OCI-M2 (cell line): ENCODE measurements around the gene CT47C1.
"Not testable (repeated sequence)": the region's sequence is repeated elsewhere in the genome, so short reads cannot be mapped to it uniquely, and the experiment has no call there.

Experiments used
- DNase-seq: peaks from one replicate; lab custom pipeline; 2025; ENCODE audit not compliant: unreplicated experiment; lab: John Stamatoyannopoulos, UW

The CT47C1 gene

DNA sequence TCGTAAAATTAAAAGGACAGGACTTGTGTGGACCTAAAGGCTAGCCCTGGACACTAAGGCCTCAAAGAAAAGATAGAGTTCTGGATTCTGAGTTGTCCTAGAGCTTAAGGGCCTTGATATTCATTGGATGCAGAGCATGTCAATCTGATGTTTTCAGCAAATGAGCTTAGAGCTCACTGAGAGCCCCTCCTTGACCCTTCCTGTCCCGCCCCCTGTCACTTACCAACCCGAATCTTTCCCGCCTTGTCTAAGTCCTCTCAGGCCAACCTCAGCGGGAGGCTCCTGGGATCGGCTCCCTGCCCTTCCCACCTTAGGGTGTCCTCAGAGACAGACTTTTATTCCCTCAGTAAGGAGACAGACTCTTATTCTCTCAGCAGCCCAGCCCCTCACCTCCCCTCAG lies at the start of gene CT47C1:
TSS of gene CT47C1 (plus strand) at position 250 of the 400 bp plus-strand sequence. CDS start 233 bp downstream, outside the sequence.
- no peak for DNase-seq

DNA sequence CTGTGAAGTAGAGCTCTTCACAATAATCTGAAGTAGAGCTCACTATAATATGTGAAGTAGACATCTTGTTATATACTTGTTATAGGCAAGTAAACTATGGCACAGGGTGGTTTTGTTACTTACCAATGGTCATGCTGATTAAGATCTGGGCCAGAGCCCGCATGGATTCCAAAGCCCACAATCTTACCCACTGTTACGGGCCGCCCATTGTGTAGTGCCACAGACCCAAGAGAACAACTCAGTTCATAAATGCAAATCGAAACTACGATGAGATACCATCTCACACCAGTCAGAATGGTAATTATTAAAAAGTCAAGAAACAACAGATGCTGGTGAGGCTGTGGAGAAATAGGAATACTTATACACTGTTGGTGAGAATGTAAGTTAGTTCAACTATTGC lies 46.9 kb upstream of the CT47C1 start:
- no peak for DNase-seq

DNA sequence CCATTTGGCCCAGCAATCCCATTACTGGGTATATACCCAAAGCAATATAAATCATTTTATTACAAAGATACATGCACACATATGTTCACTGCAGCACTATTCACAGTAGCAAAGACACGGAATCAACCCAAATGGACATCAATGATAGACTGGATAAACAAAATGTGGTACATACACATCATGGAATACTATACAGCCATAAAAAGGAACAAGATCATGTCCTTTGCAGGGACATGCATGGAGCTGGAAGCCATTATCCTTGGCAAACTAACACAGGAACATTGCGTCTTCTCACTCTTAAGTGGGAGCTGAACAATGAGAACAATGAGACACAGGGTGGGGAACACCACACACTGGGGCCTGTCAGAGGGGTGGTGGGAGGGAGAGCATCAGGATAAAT lies 46.4 kb upstream of the CT47C1 start:
- DNase-seq = not testable (repeated sequence)

DNA sequence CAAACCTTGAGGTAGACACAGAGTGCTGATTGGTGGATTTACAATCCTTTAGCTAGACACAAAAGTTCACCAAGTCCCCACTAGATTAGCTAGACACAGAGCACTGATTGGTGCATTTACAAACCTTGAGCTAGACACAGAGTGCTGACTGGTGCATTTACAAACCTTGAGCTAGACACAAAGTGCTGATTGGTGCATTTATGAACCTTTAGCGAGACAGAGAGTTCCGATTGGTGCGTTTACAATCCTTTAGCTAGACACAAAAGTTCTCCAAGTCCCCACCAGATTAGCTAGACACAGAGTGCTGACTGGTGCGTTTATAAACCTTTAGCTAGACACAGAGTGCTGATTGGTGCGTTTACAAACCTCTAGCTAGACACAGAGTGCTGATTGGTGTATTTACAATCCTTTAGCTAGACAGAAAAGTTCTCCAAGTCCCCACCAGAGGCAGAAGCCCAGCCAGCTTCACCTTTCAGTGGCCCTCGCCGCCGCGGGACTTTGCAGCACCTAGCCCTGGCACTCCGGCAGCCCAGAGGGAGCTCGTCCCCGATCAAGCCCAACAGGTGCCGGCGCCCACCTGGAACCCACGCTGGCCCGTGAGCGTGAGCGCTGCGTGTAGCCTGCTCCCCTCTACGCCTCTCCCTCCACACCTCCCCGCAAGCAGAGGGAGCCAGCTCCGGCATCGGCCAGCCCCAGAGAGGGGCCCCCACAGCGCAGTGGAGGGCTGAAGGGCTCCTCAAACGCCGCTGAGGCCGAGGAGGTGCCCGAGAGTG lies 44.6 kb upstream of the CT47C1 start:
- DNase-seq = not testable (repeated sequence)

DNA sequence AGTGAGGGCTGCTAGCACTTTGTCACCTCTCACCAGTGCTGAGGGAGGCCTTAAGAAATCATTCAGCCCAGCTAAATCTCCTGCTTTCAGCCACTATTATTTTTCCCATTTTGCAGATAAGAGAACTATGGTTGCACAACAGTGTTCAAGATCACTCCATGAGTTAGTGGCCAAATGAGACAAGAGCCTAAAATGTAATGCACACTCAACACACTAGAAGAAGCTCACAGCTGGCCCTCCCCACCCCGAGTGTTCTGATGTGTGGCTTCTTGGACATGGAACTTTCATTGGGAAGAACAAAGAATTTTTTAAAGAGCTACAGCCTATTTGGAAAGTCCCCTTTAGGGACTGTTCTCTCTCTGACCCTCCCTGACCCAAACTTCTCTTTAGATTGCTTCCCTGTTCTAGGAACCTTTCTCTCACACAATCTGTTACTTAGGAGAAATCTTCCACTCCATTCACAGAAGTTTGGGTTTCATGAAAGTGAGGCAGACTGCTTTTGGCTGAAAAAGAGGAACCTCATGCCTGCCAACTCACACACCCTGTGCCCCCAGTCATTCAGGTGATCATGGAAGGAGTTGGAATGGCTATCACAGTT lies 44.0 kb upstream of the CT47C1 start:
- no peak for DNase-seq

DNA sequence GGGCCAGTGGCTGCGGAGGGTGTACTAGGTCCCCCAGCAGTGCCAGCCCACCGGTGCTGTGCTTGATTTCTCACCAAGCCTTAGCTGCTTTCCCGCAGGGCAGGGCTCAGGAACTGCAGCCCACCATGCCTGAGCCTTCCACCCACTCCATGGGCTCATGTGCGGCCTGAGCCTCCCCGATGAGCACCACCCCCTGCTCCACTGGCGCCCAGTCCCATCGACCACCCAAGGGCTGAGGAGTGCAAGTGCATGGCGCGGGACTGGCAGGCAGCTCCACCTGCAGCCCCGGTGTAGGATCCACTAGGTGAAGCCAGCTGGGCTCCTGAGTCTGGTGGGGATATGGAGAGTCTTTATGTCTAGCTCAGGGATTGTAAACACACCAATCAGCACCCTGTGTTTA lies 43.1 kb upstream of the CT47C1 start:
- DNase-seq = not testable (repeated sequence)

DNA sequence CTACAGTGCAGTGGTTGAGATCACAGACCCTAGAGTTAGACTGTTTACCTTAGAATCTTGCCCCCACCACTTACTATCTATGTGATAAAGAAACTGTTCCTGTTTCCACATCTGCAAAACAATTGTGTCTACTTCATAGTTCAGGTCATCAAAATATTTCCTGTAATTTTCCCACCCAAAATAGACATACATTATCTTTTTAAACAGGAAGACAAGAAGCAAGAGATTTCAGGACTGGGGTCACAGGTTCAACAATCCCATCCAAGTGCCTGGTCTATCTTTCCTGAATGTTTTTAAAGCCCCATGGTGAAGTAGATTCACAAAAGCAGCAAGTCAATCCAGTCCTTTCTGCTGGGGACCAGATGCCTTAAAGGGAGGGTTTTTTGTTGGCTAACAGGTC lies 41.8 kb upstream of the CT47C1 start:
- DNase-seq = no peak

DNA sequence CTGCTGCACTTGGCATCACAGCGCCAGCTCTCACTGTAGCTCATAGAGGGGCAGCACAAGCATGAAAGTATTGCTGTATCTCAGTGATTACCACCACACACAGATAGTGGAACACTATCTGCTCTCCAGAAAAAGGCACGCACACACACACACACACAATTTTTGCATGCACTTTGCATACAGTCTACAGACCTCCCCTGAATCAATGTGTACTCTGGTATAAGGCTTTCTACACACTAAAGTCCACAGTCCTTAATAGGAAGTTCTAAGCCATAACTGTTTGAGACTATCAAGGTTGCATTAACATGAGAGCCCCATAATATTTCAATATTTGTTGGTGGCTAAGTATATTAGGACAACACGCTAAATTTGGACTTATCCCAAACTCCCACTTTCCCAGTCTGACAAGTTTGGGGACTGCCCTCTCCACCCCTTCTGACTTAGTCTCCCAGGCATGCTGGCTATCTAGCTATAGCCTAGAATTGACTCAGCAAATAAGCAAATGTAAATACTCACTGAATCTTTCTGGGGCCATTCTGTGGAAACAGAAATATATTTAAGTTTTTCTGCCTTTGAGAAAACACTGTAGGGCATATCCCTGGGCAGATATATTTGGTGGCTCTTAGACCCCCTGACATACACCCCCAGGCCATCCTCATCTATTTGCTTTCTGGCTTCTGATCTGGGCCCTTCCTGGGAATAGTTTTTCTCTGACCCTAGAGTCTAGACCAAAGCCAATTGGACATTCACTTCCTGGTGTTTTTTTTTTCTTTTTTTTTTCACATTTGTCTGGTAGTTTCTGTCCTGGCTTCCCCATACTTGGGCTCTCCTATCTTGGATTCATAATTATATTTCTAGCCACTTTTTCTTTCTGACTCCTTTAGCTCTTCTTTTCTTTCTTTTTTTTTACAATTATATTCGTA lies 36.4 kb upstream of the CT47C1 start:
- DNase-seq = no peak

DNA sequence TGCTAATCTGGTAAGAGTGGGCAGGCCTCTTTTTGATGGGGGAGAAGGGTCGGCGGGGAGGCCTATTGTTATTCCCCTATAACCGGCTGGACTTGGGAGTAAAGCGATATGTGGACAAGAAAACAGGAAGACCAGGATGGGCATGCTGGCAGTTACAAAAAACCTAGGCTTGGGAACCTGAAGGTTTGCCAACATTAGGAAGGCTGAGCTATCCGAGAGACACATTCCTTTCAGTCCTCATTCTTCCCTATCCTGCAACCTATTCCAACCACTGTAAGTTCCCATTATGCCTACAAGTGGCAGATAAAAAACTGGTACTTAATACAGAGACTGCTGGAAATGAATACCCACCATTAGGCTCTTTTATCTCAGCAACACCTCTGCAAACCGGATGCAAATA lies 32.4 kb upstream of the CT47C1 start:
- no peak for DNase-seq

DNA sequence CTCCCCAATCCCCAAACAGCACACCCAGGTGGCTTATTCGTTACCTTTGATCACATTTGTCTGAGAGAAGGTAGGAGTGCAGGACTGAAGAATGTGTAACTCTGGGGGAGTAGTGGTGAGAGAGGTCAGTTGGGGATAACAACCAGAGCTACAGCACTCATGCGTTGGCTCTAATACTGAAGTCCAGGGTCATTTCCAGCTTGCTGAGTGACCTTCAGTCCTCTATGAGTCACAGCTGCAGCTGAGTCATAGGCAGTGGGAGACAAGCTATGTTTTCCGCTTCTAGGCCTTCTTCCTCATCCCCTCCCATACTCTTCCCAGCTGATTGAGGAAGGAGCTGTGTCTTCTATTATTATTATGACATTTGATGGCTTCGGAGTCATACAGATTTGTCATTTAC lies 31.6 kb upstream of the CT47C1 start:
- no peak for DNase-seq

DNA sequence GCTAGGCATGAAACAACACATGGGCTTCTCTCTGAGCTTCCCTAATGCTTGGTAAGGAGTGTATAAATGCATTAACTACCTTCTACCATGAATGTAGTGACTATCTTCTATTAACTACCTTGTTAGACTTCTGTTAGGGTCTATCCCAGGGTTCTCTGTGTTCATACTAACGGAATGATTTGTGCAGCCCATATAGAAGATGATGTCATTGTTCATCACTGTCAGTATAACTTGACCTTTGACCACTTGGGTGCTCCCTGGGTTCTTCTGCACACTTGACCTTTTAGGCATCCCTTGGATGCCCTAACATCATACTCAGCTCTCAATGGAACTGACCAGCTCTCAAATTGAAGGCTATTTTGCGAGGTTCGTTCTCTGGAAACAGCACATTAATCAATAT lies 30.8 kb upstream of the CT47C1 start:
- DNase-seq = no peak

DNA sequence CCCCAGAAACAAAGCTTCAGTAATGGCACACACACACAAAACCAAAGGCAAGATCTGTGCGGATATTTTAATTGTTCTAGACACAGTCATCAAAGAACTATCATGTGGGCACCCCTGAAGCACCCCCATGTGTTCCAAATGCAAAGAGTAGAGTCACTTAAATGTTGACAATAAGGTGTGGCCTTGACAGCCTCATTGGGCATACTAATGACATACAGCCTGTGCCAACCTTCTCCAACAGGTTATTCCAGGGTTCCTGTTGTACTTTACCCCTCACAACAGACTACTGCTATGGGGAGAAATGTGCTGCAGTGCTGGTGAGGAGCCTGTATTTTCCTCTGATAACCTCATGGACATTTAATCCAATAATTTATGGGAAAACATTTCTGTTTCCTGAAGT lies 29.8 kb upstream of the CT47C1 start:
- DNase-seq = no peak

DNA sequence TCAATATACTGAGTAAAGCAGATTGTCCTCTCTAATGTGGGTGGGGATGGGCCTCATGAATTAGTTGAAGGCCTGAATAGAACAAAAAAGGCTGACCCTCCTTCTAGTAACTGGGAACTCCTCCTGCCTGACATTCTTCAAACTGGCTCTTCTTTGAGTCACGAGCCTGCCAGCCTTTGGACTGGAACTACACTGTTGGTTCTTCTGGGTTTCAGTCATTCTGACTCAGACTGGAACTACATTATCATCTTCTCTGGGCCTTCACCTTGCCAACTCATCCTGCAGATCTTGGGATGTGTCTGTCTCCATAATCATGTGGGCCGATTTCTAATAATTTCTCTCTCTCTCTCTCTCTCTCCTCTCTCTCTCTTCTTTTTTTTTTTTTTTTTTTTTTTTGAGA lies 26.9 kb upstream of the CT47C1 start:
- DNase-seq = no peak

DNA sequence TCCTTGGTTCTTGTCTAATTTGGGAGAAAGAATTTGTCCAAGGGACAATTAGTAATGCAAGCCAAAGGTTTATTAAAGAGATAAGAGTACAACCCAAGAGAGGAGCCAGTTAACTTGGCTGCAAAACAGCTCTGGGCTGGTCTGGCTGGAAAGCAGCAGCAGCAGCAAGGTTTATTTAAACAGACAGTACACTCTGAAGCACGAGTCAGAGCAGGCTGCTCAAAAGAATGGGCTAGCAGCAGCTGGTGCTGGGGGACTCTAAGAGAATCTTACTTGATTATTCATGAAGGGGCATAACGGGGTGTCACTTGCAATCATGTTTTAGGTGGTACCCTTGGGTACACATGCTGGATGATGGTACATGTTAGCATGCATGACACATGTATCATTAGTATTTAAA lies 17.1 kb upstream of the CT47C1 start:
- no peak for DNase-seq

DNA sequence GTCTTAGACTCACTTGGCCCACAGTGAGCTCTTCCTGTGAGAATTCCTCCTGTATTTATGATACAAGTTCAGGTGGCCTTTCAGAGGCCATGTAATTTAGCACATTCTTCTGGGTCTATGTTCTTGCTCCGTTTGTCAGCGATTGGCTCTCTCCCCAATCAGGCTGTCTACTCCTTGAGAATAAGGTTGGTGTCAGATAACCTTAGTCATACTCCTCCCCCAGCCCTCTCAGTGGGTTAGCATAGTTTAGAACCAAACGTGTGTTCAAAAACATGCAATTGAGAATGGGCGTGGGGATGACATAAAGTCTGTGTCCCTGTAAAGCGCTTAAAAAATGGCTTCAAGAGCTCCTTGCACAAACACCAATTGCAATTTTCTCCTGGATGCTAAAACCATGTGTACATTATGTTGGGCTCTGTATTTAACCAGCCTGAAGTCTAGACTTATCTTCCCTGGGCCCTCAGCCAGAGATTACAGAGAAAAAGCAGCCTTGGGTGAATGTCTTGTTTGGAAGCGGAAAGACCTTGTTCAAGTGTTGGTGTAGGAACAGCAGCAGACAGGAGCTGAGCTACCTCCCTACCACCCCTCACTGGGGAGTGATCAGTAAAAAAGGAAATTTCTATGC lies 9.9 kb upstream of the CT47C1 start:
- DNase-seq = no peak

DNA sequence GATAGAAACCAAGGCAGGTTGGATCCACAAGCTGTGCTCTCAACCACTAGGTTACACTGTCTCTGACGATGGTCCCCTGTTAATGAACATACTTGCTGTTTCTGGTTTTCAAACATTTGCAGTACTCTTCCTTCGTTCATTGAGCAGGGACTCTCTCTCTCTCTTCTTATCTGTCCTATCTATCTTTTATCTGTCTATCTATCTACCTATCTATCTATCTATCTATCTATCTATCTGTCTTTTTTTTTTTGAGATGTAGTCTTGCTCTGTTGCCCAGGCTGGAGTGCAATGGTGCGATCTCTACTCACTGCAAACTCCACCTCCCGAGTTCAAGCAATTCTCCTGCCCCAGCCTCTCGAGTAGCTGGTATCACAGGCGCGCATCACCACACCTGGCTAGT lies 9.4 kb upstream of the CT47C1 start:
- no peak for DNase-seq

DNA sequence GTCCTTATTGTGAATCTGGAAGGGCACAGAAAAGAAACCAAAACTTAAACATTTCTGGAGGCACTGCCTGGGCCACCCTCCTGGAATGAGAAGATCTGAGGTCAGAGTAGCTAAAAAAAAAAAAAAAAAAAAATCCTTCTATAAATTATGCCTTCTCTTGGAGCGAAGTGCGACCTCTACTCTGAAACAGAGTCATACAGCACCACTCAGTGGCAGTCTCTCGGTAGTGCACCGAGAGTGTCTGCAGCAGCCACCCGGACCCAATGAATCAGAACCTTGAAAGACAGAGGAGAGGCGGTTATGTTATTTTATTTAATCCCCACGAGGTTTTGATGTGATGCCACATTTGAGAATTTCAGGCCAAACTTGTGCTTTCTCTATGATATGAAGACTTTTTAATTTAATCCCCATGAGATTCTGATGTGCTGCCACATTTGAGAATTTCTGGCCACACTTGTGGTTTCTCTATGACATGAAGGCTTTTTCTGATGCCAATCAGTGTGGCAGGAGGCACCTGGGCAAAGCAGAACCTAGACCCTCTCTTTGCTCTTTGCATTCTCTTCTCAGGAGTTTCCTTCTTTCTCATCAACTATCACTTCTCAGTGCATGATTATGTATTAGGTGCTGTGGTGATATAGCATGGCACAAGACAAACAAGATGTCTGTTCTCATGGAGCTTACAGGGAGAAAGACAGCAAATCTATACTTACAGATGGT lies 5.6 kb upstream of the CT47C1 start:
- DNase-seq = no peak

DNA sequence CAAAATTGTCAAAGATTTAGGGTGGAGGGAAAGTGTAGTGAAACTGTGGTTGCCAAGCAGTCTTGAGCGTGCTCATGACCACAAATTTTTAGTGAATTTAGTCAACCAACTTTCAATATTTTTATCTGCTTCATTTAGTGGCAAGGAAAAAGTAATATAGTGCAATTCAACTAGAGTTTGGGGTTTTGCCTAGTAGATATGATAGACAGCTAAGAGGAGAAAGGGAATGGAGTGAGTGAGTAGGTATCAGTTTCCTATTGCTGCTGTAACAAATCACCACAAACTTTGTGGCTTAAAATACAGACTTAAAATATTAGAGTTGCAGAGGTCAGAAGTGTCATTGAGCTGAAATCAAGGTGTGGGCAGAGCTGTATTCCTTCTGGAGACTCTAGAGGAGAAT lies 3.7 kb upstream of the CT47C1 start:
- DNase-seq = no peak

DNA sequence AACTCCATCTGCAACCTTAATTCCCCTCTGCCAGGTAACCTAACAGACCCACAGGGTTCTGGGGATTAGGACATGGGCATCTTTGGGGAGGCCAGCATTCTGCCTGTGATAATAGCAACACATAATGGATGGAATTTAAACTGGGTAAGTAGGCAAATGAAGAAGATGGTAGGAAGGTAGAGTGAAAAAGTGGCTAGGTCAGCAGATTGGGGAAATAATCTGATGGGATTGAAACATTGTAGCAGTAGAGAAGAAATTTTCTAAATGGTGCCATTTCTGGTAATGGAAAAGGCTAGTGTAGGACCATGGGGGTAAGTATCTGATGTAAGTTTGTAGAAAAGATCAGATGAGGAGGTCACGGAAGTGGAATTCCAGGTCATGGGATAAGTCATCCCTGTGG lies 3.0 kb upstream of the CT47C1 start:
- no peak for DNase-seq

DNA sequence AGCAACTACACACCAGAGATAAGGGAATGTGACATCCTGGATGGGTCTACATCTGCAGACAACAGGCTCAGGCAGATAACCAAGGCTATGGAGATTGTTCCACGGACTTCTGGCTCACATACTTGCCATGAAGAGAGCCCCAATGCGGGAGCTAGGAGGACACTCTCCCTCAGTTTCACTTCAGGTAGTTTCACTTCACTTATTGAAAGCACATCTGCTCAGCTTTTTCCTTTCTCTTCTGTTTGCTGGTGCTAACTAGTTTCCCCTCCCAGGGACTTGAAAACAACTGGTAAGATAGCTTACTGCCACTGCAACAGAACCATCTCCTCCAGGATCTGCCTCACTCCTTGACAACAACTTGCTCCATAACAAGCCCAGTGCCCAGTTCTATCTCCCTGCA lies 1.4 kb upstream of the CT47C1 start:
- DNase-seq = no peak
